DMS53 treated with DMSO at 0.1 percent for 48 hours (cell line): ENCODE results near the gene MCF2L2.
A peak's percentile ranks its signal among the peaks of the same experiment; 100 is the strongest.
"Not testable (repeated sequence)": the region's sequence is repeated elsewhere in the genome, so short reads cannot be mapped to it uniquely, and the experiment has no call there.

ENCODE experiments used
- DNase-seq: peaks from one replicate; lab custom pipeline; 2025; ENCODE audit not compliant: unreplicated experiment; lab: John Stamatoyannopoulos, UW

MCF2L2 gene, protein sequence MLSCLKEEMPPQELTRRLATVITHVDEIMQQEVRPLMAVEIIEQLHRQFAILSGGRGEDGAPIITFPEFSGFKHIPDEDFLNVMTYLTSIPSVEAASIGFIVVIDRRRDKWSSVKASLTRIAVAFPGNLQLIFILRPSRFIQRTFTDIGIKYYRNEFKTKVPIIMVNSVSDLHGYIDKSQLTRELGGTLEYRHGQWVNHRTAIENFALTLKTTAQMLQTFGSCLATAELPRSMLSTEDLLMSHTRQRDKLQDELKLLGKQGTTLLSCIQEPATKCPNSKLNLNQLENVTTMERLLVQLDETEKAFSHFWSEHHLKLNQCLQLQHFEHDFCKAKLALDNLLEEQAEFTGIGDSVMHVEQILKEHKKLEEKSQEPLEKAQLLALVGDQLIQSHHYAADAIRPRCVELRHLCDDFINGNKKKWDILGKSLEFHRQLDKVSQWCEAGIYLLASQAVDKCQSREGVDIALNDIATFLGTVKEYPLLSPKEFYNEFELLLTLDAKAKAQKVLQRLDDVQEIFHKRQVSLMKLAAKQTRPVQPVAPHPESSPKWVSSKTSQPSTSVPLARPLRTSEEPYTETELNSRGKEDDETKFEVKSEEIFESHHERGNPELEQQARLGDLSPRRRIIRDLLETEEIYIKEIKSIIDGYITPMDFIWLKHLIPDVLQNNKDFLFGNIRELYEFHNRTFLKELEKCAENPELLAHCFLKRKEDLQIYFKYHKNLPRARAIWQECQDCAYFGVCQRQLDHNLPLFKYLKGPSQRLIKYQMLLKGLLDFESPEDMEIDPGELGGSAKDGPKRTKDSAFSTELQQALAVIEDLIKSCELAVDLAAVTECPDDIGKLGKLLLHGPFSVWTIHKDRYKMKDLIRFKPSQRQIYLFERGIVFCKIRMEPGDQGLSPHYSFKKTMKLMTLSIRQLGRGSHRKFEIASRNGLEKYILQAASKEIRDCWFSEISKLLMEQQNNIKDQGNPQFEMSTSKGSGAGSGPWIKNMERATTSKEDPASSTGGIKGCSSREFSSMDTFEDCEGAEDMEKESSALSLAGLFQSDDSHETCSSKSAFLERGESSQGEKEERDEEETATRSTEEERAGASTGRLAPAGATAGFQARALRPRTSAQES

GRCh38 chr3:183428447-183429211 is at the start of gene MCF2L2:
Gene MCF2L2 (minus strand): TSS chr3:183428619. CDS start chr3:183427977, 642 bp downstream.
- peak; percentile 12 for DNase-seq

DNA sequence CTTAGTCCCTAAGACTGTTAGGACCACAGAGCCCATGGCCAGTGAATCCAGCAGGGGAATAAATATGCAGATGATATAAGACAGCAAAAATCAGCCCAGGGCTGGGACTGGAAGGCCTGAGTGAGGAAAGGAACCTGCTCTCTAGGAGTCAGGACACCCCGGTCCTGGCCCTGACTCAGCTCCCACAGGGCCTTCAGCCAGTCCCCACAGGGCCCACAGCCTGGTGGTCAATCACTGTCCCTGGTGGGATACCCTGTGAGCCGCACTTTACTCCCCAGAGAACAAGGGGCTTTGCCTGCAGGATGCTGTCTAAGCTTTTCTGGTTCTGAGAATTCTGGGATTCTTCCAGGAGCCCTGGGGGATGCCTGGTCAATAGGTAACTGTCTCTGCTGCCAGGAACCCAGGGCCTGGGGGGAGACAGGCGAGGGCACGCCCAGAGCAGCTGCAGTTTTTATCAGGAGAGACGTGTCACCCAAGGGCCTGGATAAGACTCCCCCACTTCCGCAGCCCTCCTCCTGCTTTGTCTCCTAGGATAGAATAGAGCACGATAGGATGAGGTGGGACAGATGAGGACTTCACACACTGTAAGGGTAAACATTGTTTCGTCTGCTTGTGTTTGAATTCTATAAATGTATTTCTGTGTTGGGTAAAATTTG is 49.5 kb upstream of the MCF2L2 start:
- no peak for DNase-seq

- DNase-seq, result not testable (repeated sequence)
Measured at GRCh38 chr3:183475764-183476162, 47.3 kb upstream of the MCF2L2 start.

- no peak for DNase-seq
Measured at GRCh38 chr3:183475016-183475763, 46.8 kb upstream of the MCF2L2 start.

DNA sequence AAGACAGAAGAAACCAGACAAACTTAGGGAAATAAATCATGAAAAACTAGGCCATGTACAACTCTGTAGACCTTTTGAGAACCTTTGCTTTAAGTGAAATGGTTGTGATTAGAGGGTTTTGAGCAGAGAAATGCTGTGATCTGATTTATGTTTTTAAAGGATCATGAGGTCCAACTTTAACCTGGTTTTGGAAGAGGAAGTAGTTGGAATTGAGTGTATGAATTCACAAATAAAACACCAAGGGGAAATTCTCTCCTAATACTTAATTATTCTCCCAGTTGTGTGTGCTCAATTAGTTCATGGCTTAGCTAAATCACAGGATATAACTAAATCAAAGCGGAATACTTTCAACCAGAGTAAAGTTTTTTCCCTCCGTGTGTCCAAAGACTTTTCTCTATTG is 45.5 kb upstream of the MCF2L2 start:
- no peak for DNase-seq

DNA sequence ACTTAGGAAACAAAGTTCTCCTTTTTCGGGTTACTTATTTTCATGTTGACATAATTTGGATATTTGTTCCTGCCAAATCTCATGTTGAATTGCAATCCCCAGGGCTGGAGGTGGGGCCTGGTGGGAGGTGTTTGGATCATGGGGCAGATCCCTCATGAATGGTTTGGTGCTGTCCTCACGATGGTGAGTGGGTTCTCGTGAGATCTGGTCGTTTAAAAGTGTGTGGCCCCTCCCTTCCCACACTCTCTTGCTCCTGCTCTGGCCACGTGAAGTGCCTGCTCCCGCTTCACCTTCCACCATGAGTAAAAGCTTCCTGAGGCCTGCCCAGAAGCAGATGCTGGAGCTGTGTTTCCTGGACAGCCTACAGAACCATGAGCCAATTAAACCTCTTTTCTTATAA is 43.7 kb upstream of the MCF2L2 start:
- no peak for DNase-seq

DNA sequence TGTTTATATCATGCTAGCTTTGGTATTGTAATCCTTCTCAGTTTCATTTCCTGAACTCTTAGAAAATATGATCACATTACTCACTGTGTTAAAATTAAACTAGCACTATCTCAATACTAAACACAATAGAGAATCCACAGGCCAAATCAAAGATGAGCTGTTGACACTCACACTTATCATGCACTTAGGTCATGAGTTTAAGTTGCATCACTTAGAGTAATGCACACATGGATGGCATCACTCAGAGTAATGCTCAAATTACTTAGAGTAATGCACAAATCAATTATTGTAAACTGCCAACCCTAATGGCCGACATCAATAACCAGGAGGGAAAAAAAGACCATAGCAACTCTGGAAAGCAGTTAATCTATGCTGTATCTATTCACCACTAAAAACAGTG is 40.0 kb upstream of the MCF2L2 start:
- no peak for DNase-seq

DNA sequence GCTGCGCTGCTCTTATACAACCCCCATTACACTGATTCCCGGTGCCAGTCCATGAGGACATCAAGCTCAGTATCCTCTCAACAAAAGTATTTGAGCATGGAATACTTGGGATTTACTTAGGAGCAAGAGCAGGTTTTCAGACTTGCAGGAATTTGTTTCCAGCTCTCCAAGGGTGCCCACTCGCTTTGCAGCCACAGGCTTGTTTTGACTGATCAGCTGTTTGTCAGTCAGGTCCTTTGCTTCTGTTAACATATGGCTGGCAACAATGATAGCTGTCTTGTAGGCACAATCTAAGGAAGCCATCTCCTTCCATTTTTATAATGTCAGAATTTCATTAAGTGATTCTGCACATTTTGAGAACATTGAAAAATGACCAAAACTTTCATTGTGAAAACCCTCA is 38.2 kb upstream of the MCF2L2 start:
- DNase-seq, result no peak

- not testable (repeated sequence) for DNase-seq
Measured at GRCh38 chr3:183465710-183466109, 37.3 kb upstream of the MCF2L2 start.

GRCh38 chr3:183464480-183464879 is 36.1 kb upstream of the MCF2L2 start:
- no peak for DNase-seq

DNA sequence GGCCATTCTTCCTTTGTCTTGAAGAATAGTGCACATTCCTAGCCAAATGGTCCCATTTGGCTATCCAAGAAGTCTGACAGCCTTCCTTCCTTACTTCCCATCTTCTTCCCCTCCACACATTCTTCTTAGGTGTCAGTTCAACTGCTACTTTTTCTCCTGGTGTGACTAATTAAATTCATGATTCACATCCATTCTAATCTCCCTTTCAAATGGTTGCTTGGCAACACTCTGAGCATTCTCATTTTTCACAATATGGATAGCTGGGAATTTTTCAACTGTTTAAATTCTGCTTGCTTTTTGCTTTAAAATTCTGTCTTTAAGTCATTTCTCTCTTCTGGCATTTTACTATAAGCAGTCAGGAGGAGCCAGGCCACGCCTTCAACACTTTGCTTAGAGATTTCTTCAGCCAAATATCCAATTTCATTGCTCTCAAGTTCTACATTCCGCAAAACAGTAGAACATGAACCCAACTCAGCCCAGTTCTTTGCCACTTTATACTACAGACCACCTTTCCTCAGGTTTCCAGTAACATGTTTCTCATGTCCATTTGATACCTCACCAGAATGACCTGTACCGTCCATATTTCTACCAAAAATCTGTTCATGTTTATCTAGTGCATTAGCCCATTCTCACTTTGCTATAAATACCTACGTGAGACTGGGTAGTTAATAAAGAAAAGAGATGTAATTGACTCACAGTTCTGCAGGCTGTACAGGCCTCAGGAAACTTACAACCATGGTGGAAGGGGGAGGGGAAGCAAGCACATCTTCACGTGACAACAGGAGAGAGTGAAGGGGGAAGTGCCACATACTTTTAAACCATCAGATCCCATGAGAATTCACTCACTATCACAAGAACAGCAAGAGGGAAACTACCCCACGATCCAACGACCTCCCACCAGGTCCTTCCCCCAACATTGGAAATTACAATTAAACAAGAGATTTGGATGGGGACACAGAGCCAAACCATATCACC is 31.9 kb upstream of the MCF2L2 start:
- no peak for DNase-seq

- DNase-seq, result no peak
Measured at GRCh38 chr3:183455089-183455488, 26.7 kb upstream of the MCF2L2 start.

DNA sequence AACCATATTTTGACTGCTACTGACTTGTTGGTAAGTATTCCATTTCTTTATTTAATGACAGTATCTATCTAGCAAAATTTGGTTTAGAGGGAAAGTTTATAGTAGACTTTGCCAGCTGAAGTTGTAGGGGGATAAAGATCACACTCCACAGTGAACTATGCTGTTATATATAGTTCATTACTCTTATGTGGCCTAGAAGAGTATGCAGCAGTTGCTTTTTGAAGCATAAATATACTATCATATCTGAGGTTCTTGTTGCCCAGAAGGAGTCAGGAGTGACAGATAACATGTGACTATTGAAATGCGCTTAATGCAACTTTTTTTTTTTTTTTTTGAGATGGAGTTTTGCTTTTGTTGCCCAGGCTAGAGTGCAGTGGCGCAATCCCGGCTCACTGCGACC is 25.6 kb upstream of the MCF2L2 start:
- no peak for DNase-seq

- DNase-seq, result no peak
Measured at GRCh38 chr3:183449791-183450190, 21.4 kb upstream of the MCF2L2 start.

DNA sequence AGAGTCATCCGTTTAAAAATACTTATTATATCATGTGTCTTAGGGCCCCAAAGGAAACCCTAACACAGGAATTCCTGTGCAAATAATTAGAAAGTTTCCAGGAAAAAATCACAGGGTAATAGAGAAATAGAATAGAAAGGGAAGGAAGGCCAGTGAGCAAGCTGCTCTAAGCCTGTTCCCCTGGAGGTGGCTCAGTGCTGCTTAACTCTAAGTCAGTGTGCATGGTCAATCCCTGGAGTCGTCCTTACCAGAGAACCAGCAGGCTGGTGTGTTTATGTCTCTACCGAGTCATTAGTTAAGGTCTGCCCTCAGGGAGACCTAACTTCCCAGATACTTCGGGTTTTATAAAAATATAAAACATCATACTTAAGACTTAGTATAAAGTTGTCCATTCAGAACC is 21.0 kb upstream of the MCF2L2 start:
- DNase-seq, result no peak

DNA sequence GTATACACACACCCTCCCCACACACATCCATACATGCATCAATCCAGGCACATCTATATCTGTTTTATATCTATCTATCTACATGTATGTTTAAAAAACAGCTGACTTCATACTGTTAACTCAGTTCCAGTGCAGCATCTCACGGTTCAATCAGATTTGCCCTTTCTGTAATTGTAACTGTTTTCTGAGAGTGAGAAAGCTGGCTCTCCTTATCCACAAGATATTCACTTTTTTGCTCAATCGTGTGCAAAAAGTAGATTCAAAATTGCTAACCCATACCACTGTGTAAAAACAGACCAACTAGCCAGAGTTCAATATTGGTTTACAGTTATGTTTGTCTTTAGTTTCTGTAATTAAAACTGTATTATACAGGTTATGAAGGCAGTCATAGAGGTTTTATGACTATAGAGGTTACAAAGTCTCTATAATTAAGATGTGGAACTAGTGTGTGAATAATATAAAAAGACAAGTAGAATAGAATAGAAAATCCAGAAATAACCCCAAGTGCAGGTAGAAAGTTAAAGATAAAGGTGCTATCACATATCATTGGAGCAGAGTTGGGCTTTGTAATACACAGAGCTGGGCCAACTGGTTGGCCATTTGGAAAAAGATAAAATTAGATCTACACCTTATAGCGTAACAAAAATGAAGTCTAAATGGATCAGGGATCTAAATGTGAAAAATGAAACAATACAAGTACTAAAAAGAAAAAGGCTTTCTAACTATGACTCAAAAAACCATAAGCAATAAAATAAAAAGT is 20.1 kb upstream of the MCF2L2 start:
- DNase-seq, result no peak

DNA sequence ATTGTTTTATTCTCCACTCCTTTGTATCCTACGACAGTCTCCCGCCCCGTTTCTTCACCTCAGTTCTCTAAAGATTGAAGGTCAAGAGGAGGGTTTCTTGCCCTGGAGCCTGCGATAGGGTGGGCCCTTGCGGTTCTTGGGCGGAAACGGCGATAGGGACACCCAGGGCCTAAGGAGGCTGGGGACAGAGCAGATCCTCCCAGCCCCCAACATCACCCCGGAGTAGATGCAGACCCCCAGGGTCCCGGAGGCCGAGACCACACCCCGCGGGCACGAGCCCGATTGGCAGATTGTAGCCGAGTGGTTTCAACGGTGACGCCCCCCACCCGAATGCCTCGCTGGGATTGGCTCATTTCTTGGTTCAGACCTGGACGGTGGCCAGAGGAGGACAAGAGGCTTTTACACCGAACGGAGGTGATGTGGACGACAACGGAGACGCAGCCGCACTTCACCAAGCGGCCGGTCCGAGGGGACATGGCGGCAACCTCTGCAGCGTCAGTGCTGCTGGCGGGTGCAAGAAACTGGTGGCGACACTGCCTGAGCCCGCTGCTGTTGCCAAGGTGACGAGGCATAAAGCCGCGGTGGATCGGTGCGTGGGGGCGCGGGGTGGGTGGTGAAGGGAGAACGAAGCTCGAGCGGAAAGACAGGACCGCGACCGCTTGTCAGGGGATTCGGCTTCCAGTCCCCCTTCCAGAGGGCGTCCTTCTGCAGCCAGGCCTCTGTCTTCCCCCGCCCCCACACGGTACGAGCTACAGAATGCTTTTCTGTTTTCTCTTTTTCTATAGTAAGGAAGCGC is 19.0 kb upstream of the MCF2L2 start:
- DNase-seq, result peak; percentile 61
